HUES48 (cell line): ENCODE data around the gene FAM13A.

Experiments used
- H3K27ac ChIP-seq: one replicate; pipeline ENCODE4 v1.7.0; 2013; ENCODE audit warnings: low read depth, low read length, inconsistent platforms
- H3K27me3 ChIP-seq: 2 replicates; pipeline ENCODE4 v1.6.1; 2013; ENCODE audit warnings: mild to moderate bottlenecking, low read length; ENCODE audit not compliant: control insufficient read depth, insufficient read depth
- H3K36me3 ChIP-seq: 2 replicates; pipeline ENCODE4 v1.6.1; 2013; ENCODE audit warnings: low read length; ENCODE audit not compliant: control insufficient read depth, insufficient read depth
- H3K4me1 ChIP-seq: 2 replicates; pipeline ENCODE4 v1.6.1; 2013; ENCODE audit warnings: mild to moderate bottlenecking, low read length; ENCODE audit not compliant: control insufficient read depth, insufficient read depth
- H3K4me3 ChIP-seq: 2 replicates; pipeline ENCODE4 v1.5.1; 2013; ENCODE audit warnings: mild to moderate bottlenecking, low read depth, low read length
- H3K9ac ChIP-seq: 2 replicates; pipeline ENCODE4 v1.6.1; 2013; ENCODE audit warnings: mild to moderate bottlenecking, low read depth, low read length, moderate library complexity
- H3K9me3 ChIP-seq: 2 replicates; pipeline ENCODE4 v1.6.1; 2013; ENCODE audit warnings: low read length; ENCODE audit not compliant: control insufficient read depth, insufficient read depth

The FAM13A gene

DNA sequence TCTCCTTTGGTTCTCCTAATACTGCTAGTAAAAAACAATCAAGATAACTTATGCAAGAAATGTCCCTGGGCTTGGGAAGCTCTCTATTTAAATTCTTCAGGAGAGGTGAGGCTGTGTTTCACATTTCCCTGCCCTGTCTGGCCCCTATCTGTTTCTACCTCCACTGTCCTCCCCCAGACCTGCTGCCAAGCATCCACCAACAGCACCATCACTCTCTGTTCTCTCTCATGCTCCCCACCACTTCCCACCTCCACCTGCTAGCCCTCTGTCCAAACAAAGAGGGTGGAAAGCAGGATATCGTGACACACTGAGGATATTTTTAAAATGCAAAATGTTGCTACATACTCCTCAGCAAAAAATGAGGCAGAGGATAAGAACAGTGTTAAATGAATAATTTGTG lies 271.0 kb downstream of the FAM13A start:
- no peak overlapping the region for H3K4me3 ChIP-seq
- H3K9ac ChIP-seq, result no peak overlapping the region
- H3K36me3 ChIP-seq, result peaks cover 17% of the 10 kb centered on the region
- no peaks in the 10 kb centered on the region for H3K4me1 ChIP-seq
- H3K27ac ChIP-seq, result no peak overlapping the region
- no peaks in the 10 kb centered on the region for H3K9me3 ChIP-seq
- no peaks in the 10 kb centered on the region for H3K27me3 ChIP-seq

DNA sequence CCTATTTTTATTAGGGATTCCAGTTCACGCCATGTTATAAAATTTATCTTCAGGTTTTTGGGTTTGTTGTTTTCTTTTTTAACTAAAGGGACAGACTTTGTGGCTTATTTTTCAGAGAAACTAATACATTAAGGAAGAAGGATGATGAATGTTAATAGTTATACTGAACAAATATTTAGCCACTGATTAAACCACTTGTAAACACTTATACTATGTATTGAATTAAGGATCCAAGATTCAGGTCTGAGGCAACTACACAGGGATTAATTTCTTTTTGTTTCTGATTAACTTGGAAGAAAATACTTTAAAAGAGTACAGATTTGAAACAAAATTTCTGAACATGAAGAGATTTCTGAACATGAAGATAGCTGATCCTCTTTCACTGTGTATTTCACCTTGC lies 276.6 kb downstream of the FAM13A start:
- Histone ChIP-seq H3K36me3 (no peaks in the 10 kb centered on the region), H3K4me3 (no peak overlapping the region), H3K9me3 (no peaks in the 10 kb centered on the region), H3K27me3 (no peaks in the 10 kb centered on the region), H3K9ac (no peak overlapping the region), H3K4me1 (no peaks in the 10 kb centered on the region), H3K27ac (no peak overlapping the region)

DNA sequence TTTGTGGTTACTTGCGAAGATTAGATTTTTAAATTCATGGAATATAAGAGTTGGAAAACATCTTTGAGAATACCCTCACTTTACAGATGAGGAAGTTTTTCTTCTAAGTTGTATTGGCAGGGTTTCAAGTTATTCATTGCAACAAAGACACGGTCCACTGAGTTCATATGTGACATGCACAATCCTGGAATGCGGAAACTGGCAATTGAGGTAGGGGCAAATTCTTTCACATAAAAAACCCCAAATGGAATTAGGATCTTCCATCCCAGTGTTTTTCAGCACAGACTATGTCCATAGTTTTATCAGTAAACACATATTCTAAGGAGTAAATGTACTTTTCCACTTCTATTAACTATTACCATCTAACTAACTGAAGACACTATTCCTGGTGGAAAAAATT lies 277.6 kb downstream of the FAM13A start:
- H3K27me3 ChIP-seq, result no peaks in the 10 kb centered on the region
- no peaks in the 10 kb centered on the region for H3K36me3 ChIP-seq
- H3K9me3 ChIP-seq, result no peaks in the 10 kb centered on the region
- no peak overlapping the region for H3K9ac ChIP-seq
- H3K4me1 ChIP-seq, result no peaks in the 10 kb centered on the region
- H3K27ac ChIP-seq, result no peak overlapping the region
- H3K4me3 ChIP-seq, result no peak overlapping the region

DNA sequence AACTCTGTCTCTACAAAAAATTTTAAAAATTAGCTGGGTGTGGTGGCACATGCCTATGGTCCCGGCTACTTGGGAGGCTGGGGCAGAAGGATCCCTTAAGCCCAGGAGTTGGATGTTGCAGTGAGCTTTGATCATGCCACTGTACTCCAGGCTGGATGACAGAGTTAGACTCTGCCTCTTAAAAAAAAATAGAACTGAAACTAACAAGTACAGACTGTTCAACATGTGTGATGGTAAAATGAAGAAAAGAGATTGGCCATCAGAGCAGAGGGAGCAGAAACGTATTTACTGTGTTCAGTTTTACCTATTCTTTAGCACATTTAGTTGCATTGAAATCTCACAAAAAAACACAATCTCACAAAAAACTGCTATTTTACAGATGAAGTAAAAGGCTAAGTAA lies 281.5 kb downstream of the FAM13A start:
- Histone ChIP-seq H3K27me3 (no peaks in the 10 kb centered on the region), H3K4me3 (no peak overlapping the region), H3K4me1 (no peaks in the 10 kb centered on the region), H3K36me3 (no peaks in the 10 kb centered on the region), H3K9me3 (no peaks in the 10 kb centered on the region), H3K9ac (no peak overlapping the region), H3K27ac (no peak overlapping the region)

DNA sequence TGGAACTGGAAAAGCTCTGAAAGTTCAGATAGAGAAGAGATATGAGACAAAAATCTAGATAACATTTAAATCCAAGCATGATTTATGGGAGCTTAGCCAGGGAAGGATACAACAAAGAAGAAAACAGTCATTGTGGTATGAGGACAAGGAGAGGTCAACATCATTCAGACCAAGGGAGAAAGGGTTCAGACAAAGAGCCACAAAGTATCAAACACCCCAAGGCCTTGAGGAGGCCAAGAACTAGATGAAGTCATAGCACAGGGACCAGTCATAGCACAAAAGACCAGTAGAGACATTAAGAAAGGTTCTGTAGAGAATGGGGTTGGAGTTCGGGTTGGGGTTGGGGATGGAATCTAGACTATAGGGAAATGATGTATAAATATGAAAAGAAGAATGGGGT lies 282.0 kb downstream of the FAM13A start:
- Histone ChIP-seq H3K27me3 (no peaks in the 10 kb centered on the region), H3K9me3 (no peaks in the 10 kb centered on the region), H3K27ac (no peak overlapping the region), H3K4me3 (no peak overlapping the region), H3K4me1 (no peaks in the 10 kb centered on the region), H3K9ac (no peak overlapping the region), H3K36me3 (no peaks in the 10 kb centered on the region)

DNA sequence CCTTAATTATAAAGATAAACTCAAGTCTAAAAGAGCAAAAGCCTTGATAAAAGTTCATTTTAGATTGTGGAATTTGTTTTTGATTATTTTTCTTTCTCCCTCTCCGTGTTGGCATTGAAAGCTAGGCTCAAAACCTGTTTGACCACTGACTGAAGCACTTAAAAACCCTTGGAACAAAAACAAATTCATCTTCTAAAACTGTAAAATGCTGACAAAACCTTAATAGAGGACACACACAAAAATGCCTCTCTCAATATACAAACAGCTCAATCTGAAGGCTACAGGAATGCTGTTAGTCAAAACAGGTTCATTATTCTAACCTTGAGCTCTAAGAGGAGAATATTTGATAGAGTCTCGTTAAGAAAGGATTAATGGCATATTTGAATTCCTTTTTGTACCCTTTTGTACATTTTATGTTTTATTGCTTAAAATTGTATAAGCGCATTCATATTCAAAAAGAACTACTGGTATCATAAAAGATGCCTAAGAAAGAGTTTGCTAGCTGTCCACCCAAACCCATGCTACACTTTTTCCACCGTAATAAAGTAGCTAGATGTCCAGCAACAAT lies 285.0 kb downstream of the FAM13A start:
- Histone ChIP-seq H3K9me3 (no peaks in the 10 kb centered on the region), H3K4me3 (no peak overlapping the region), H3K27ac (no peak overlapping the region), H3K9ac (no peak overlapping the region), H3K27me3 (no peaks in the 10 kb centered on the region), H3K4me1 (no peaks in the 10 kb centered on the region), H3K36me3 (no peaks in the 10 kb centered on the region)

DNA sequence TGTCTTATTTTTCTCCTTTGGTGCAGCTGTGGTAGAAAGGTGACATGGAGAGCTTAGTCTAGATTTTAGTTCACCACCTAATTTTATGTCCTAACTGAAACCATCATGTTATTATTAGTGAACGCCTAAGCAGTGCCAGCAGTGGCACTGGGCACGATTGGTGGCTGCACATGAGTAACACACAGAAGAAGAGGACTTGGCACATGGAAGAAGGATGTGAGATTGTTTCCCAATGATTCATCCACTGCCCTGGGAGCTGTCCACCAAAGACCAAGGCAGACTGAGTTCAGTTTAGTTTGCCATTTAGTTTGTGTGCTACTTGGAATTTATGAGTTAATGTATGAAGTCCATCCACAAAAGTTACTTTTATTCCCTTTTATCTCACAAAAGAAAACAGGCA lies 291.3 kb downstream of the FAM13A start:
- no peak overlapping the region for H3K4me3 ChIP-seq
- H3K4me1 ChIP-seq, result no peaks in the 10 kb centered on the region
- no peak overlapping the region for H3K27ac ChIP-seq
- no peak overlapping the region for H3K9ac ChIP-seq
- no peaks in the 10 kb centered on the region for H3K27me3 ChIP-seq
- H3K36me3 ChIP-seq, result no peaks in the 10 kb centered on the region
- H3K9me3 ChIP-seq, result no peaks in the 10 kb centered on the region

DNA sequence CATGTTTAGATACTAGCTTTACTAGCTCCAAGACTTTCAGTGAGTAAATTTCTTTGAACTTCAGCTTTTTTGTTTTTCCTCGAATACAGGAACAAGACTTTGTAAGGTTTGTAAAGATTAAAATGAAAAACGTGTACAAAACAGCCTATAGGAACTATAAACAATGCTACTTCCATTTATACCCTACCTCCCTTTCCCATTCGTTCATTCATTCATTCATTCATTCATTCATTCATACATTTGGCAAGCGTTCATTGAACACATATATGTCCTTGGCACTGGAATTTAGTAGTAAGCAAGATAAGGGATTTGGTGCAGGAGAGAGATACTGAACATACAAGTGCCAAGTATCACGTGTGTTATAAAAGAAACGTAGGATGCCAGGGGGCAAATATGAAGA lies 293.9 kb downstream of the FAM13A start:
- Histone ChIP-seq H3K27ac (no peak overlapping the region), H3K9me3 (no peaks in the 10 kb centered on the region), H3K9ac (no peak overlapping the region), H3K4me1 (peaks cover 18% of the 10 kb centered on the region), H3K36me3 (no peaks in the 10 kb centered on the region), H3K27me3 (no peaks in the 10 kb centered on the region), H3K4me3 (no peak overlapping the region)

DNA sequence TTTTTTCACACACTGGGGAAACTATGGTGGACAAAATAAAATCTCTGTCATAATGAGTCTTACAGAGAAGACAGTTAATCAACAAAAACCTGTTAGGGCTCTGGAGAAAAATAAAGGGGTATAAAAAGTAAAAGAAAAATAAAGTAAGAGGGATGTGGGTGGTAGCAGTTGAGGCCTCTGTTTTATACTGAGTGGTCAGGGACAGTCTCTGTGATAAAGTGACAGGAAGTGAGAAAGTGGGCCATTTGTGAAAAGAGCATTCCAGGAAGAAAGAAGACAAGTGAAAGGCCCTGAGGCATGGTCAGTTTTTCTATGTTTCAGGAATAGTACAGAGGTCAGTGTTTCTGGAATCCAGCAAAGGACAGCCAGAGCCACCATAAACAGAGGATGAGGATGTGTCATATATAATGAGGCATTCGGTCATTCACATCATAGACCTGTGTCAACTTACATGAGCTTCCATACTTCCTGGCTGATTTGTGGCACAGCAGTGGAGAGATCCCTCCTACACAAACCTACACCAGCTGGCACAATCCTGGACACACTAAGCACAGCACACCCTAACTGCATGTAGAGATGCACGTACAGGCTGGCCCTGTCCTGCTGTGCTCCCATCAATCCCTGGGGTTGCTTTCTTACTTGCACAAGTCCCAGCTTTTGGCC lies 295.0 kb downstream of the FAM13A start:
- no peaks in the 10 kb centered on the region for H3K9me3 ChIP-seq
- no peak overlapping the region for H3K9ac ChIP-seq
- H3K36me3 ChIP-seq, result no peaks in the 10 kb centered on the region
- H3K27me3 ChIP-seq, result no peaks in the 10 kb centered on the region
- no peak overlapping the region for H3K4me3 ChIP-seq
- H3K27ac ChIP-seq, result no peak overlapping the region
- H3K4me1 ChIP-seq, result peaks cover 24% of the 10 kb centered on the region

DNA sequence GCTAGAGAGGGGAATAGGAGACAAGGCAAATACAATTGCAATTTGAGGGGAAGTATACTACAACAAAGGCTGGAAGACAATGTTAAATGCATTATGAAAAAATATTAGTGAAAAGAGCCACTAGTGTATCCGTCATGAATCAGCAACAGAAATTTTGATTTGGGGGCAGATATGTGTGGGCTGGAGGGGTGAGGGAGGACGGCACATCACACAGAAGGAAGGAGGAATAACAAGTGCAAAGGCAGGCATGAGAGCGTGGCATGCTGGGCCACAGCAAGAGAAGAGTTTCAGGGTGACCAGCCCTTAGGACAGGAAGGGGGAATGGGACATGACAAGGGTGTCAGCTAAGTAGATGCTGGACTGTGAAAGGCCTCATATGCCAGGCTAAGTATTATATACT lies 295.6 kb downstream of the FAM13A start:
- no peak overlapping the region for H3K4me3 ChIP-seq
- H3K27me3 ChIP-seq, result no peaks in the 10 kb centered on the region
- H3K9me3 ChIP-seq, result no peaks in the 10 kb centered on the region
- H3K9ac ChIP-seq, result no peak overlapping the region
- H3K36me3 ChIP-seq, result no peaks in the 10 kb centered on the region
- peaks cover 24% of the 10 kb centered on the region for H3K4me1 ChIP-seq
- no peak overlapping the region for H3K27ac ChIP-seq

DNA sequence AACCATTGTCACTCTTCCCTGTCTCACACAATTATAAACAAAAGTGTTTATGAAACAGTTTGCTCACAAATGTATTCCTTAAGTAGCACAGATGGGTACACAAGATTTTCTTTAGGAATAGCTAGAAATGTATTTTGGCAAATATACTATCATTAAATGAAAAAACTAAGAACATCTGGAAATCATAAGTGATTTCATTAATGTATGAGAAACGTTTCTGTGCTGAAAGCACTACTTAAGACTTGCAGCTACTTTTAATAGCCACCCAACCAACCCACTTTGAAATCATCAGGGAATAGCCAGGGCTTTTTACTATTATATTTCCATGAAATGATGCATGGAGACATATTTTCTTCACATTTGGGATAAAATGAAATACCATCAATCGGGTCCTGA lies 297.1 kb downstream of the FAM13A start:
- no peaks in the 10 kb centered on the region for H3K27me3 ChIP-seq
- no peak overlapping the region for H3K4me3 ChIP-seq
- H3K36me3 ChIP-seq, result no peaks in the 10 kb centered on the region
- no peaks in the 10 kb centered on the region for H3K9me3 ChIP-seq
- peaks cover 24% of the 10 kb centered on the region for H3K4me1 ChIP-seq
- no peak overlapping the region for H3K9ac ChIP-seq
- no peak overlapping the region for H3K27ac ChIP-seq
